H9 (cell line): ENCODE results near the gene ENOPH1. TPM values are rescaled to one million over a fixed set of nuclear protein-coding genes. Genes with fewer than 3 reads are reported as not detected.

Source experiments
- DNase-seq: peaks from one replicate; pipeline ENCODE4 v3.0.0-alpha.2; 2017
- H2AFZ ChIP-seq: one replicate; pipeline ENCODE4 v1.6.1; 2013; ENCODE audit warnings: mild to moderate bottlenecking, low read length, control low read depth, moderate library complexity
- H2AK5ac ChIP-seq: 2 replicates; pipeline ENCODE4 v1.6.1; 2013; ENCODE audit warnings: low read length, control low read depth, mixed read lengths; ENCODE audit not compliant: insufficient read length
- H2BK120ac ChIP-seq: one replicate; pipeline ENCODE4 v1.6.1; 2013; ENCODE audit warnings: low read depth, mild to moderate bottlenecking, low read length, control low read depth, inconsistent platforms; ENCODE audit not compliant: poor library complexity, severe bottlenecking
- H2BK12ac ChIP-seq: 2 replicates; pipeline ENCODE4 v1.6.1; 2013; ENCODE audit warnings: low read length, control low read depth, mixed read lengths, low read depth; ENCODE audit not compliant: insufficient read length
- H2BK15ac ChIP-seq: 2 replicates; pipeline ENCODE4 v1.6.1; 2013; ENCODE audit warnings: low read depth, low read length, control low read depth
- H2BK20ac ChIP-seq: one replicate; pipeline ENCODE4 v1.6.1; 2013; ENCODE audit warnings: low read depth, mild to moderate bottlenecking, low read length, control low read depth, inconsistent platforms; ENCODE audit not compliant: poor library complexity, severe bottlenecking
- H2BK5ac ChIP-seq: 2 replicates; pipeline ENCODE4 v1.6.1; 2013; ENCODE audit warnings: low read length, control low read depth, mixed read lengths; ENCODE audit not compliant: insufficient read length
- H3K14ac ChIP-seq: 2 replicates; pipeline ENCODE4 v1.6.1; 2013; ENCODE audit warnings: low read length, control low read depth; ENCODE audit not compliant: insufficient read depth
- H3K18ac ChIP-seq: 2 replicates; pipeline ENCODE4 v1.6.1; 2013; ENCODE audit warnings: low read depth, mild to moderate bottlenecking, mixed read lengths, low read length, control low read depth; ENCODE audit not compliant: insufficient read length
- H3K23ac ChIP-seq: 2 replicates; pipeline ENCODE4 v1.6.1; 2013; ENCODE audit warnings: low read length, control low read depth, mixed read lengths, low read depth; ENCODE audit not compliant: insufficient read length
- H3K23me2 ChIP-seq: 2 replicates; pipeline ENCODE4 v1.6.1; 2013; ENCODE audit warnings: low read depth, mild to moderate bottlenecking, mixed read lengths, low read length, control low read depth; ENCODE audit not compliant: insufficient read length, poor library complexity, severe bottlenecking
- H3K27ac ChIP-seq: 2 replicates; pipeline ENCODE4 v1.5.1; 2013; ENCODE audit warnings: low read length, control low read depth, mixed read lengths, low read depth; ENCODE audit not compliant: insufficient read length
- H3K27me3 ChIP-seq: 2 replicates; pipeline ENCODE4 v1.6.1; 2013; ENCODE audit warnings: low read length, control low read depth, inconsistent platforms; ENCODE audit not compliant: insufficient read depth
- H3K4ac ChIP-seq: 2 replicates; pipeline ENCODE4 v1.6.1; 2013; ENCODE audit warnings: low read depth, mild to moderate bottlenecking, control low read depth, inconsistent platforms, low read length, moderate library complexity
- H3K4me1 ChIP-seq: 2 replicates; pipeline ENCODE4 v1.6.1; 2013; ENCODE audit warnings: low read length, control low read depth, inconsistent platforms; ENCODE audit not compliant: insufficient read depth
- H3K4me2 ChIP-seq: 2 replicates; pipeline ENCODE4 v1.6.1; 2013; ENCODE audit warnings: low read length, control low read depth, mixed read lengths; ENCODE audit not compliant: insufficient read length, insufficient read depth
- H3K56ac ChIP-seq: 2 replicates; pipeline ENCODE4 v1.6.1; 2013; ENCODE audit warnings: low read depth, mild to moderate bottlenecking, mixed read lengths, low read length, control low read depth; ENCODE audit not compliant: insufficient read length
- H3K79me1 ChIP-seq: 2 replicates; pipeline ENCODE4 v1.6.1; 2013; ENCODE audit warnings: low read depth, mild to moderate bottlenecking, moderate library complexity, low read length, control low read depth, inconsistent platforms; ENCODE audit not compliant: insufficient read depth, poor library complexity, severe bottlenecking
- H3K79me2 ChIP-seq: 2 replicates; pipeline ENCODE4 v1.6.1; 2013; ENCODE audit warnings: low read length, control low read depth, inconsistent platforms; ENCODE audit not compliant: insufficient read depth
- H3K9ac ChIP-seq: 2 replicates; pipeline ENCODE4 v1.6.1; 2013; ENCODE audit warnings: low read length, control low read depth, mixed read lengths; ENCODE audit not compliant: insufficient read length; ENCODE audit errors: extremely low read depth
- H3K9me3 ChIP-seq: one replicate; pipeline ENCODE4 v1.6.1; 2013; ENCODE audit warnings: low read depth, low read length, inconsistent platforms; ENCODE audit not compliant: control insufficient read depth
- H3T11ph ChIP-seq: one replicate; pipeline ENCODE4 v1.6.1; 2013; ENCODE audit warnings: mild to moderate bottlenecking, low read length, control low read depth, inconsistent platforms
- H4K20me1 ChIP-seq: one replicate; pipeline ENCODE4 v1.6.1; 2013; ENCODE audit not compliant: control insufficient read depth, insufficient read length, insufficient read depth
- H4K5ac ChIP-seq: 2 replicates; pipeline ENCODE4 v1.6.1; 2013; ENCODE audit warnings: low read depth, mild to moderate bottlenecking, mixed read lengths, low read length, control low read depth; ENCODE audit not compliant: insufficient read length
- H4K8ac ChIP-seq: replicated peaks from 2 replicates; pipeline ENCODE4 v1.6.1; 2013; ENCODE audit warnings: low read length, control low read depth, mixed read lengths, low read depth; ENCODE audit not compliant: insufficient read length
- H4K91ac ChIP-seq: 2 replicates; pipeline ENCODE4 v1.6.1; 2013; ENCODE audit warnings: low read depth, mild to moderate bottlenecking, moderate library complexity, mixed read lengths, low read length, control low read depth; ENCODE audit not compliant: insufficient read length
- H3K27ac Mint-ChIP-seq, 3 experiments: 2 replicates in 2 of 3; 3 replicates in 1 of 3; pipeline ENCODE4 v1.8.0; 2020 to 2021; ENCODE audit warnings: mixed read lengths in 3 of 3, mild to moderate bottlenecking in 1 of 3, moderate library complexity in 1 of 3
- H3K27me3 Mint-ChIP-seq: 2 replicates; pipeline ENCODE4 v1.8.0; 2021; ENCODE audit warnings: low read depth, mild to moderate bottlenecking, moderate library complexity, mixed read lengths
- H3K36me3 Mint-ChIP-seq, 3 experiments: 2 replicates in 2 of 3; 3 replicates in 1 of 3; pipeline ENCODE4 v1.8.0; 2020 to 2021; ENCODE audit warnings: low read depth in 3 of 3, mixed read lengths in 3 of 3; ENCODE audit not compliant: insufficient read depth in 1 of 3
- H3K4me1 Mint-ChIP-seq, 2 experiments: 2 replicates each; pipeline ENCODE4 v1.8.0; 2020; ENCODE audit warnings: mixed read lengths in 2 of 2
- H3K4me3 Mint-ChIP-seq, 2 experiments: 2 replicates in 1 of 2; 3 replicates in 1 of 2; pipeline ENCODE4 v1.8.0; 2020 to 2021; ENCODE audit warnings: mild to moderate bottlenecking in 2 of 2, mixed read lengths in 2 of 2, moderate library complexity in 1 of 2
- H3K9me3 Mint-ChIP-seq, 2 experiments: 2 replicates in 1 of 2; 3 replicates in 1 of 2; pipeline ENCODE4 v1.8.0; 2020; ENCODE audit warnings: mild to moderate bottlenecking in 2 of 2, mixed read lengths in 2 of 2, moderate library complexity in 1 of 2
- WGBS: extraction: QIAGEN DNeasy Blood & Tissue Kit; methylation state at CpG from one replicate; pipeline ENCODE4 v1.1.7; 2013; ENCODE audit warnings: missing lambda C conversion rate, low lambda C conversion rate, mixed read lengths; ENCODE audit not compliant: insufficient read length; ENCODE audit errors: extremely low coverage; 5-methylcytosine and 5-hydroxymethylcytosine counted together
- total RNA-seq: library from RNA; stranded (reverse); gene quantifications from 2 replicates; pipeline ENCODE4 v1.2.1, GENCODE V29; 2021
- TF ChIP-seq, protein P1 (sequence below): fragments of 200-600 bp; sonication (generic); conservative IDR thresholded peaks from 3 replicates; pipeline ENCODE4 v1.8.0; 2021; ENCODE audit warnings: antibody characterized with exemption, mild to moderate bottlenecking

The ENOPH1 gene
- total RNA-seq, 1 experiment from 2014 or later: 62.4 TPM

DNA sequence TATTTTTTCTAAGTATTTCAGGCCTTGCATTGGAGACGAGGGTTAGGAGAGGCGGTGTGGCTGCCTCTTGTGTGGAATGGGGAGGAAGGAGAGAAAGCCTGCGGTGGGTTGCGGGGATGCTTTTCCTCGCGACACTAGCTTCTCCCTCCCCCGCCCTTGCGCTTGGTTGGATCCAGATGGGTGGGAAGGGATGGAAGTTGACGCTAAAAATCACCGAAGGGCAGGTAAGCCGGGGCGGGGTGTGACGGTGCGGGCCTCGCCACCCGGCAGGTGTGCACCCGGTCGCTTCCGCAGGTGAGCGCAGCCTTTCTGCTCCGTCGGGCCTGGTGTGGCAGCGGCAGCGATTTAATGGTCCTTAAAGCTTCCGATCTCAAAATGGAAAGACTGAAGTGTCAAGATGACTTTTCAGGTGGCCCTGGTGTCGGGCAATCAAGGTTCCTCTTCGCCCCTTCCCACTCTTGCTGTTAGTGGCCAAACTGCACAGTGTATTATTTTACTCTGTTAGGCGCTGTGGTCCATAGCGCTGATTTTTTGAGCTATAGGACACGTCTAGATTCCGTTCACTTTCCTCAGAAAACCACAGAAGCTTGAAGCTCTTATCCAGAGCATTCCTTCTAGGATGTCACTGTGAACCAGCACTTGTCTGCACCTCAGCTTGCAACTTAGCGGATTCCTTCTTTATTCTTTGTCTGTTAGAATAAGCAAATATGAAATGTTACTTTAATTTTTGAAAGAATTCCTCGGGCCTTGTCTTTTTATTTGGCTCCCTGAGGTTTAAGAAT lies 765 bp downstream of the ENOPH1 start:
- Histone ChIP-seq H4K5ac (peak overlapping the region; percentile 18), H3K23ac (no peak overlapping the region), H2AFZ (no peak overlapping the region), H4K20me1 (no peaks in the 10 kb centered on the region), H3K4me2 (peak overlapping the region; percentile 99), H2BK5ac (peak overlapping the region; percentile 20), H3K23me2 (peaks cover 6% of the 10 kb centered on the region), H3K56ac (peak overlapping the region; percentile 28), H3K4me1 (no peaks in the 10 kb centered on the region), H3K9me3 (no peaks in the 10 kb centered on the region), H3K79me1 (no peaks in the 10 kb centered on the region), H4K8ac (no peak overlapping the region), H3K27ac (no peak overlapping the region), H2BK120ac (no peak overlapping the region), H3K79me2 (peaks cover 70% of the 10 kb centered on the region), H3K9ac (peak overlapping the region; percentile 95), H3K27me3 (no peaks in the 10 kb centered on the region), H2AK5ac (no peak overlapping the region), H2BK15ac (no peak overlapping the region), H3T11ph (no peak overlapping the region), H3K18ac (peak overlapping the region; percentile 87), H3K14ac (peak overlapping the region; percentile 77), H3K4ac (no peak overlapping the region; the same call in 1 of the 2 replicates), H2BK20ac (no peak overlapping the region), H2BK12ac (no peak overlapping the region), H4K91ac (no peak overlapping the region)
- Mint-ChIP-seq H3K9me3 (peaks cover 0 to 4% of the 10 kb centered on the region in 2 experiments; a peak in 2 of 5 replicates), H3K4me3 (peak overlapping the region; percentile 97 to 100), H3K36me3 (peaks cover 56 to 76% (median 62%) of the 10 kb centered on the region in 3 experiments), H3K4me1 (peaks cover 36 to 52% of the 10 kb centered on the region in 2 experiments), H3K27ac (peak overlapping the region; percentile 90 to 98 (median 96)), H3K27me3 (peaks cover 4% of the 10 kb centered on the region; the same call in 1 of the 2 replicates)
- TF ChIP-seq, protein P1, sequence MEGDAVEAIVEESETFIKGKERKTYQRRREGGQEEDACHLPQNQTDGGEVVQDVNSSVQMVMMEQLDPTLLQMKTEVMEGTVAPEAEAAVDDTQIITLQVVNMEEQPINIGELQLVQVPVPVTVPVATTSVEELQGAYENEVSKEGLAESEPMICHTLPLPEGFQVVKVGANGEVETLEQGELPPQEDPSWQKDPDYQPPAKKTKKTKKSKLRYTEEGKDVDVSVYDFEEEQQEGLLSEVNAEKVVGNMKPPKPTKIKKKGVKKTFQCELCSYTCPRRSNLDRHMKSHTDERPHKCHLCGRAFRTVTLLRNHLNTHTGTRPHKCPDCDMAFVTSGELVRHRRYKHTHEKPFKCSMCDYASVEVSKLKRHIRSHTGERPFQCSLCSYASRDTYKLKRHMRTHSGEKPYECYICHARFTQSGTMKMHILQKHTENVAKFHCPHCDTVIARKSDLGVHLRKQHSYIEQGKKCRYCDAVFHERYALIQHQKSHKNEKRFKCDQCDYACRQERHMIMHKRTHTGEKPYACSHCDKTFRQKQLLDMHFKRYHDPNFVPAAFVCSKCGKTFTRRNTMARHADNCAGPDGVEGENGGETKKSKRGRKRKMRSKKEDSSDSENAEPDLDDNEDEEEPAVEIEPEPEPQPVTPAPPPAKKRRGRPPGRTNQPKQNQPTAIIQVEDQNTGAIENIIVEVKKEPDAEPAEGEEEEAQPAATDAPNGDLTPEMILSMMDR: no peak
- WGBS: no CpG with 5 or more reads among the region's 33 CpGs
- peak; percentile 42 for DNase-seq
